Activated B cell treated with CpG ODN at 0.5 μM for 24 hours (primary cell): ENCODE results near the gene AMOTL1. TPM values are rescaled to one million over a fixed set of nuclear protein-coding genes. Genes with fewer than 3 reads are reported as not detected.

Source experiments
- ATAC-seq: fragments of 200-7000 bp; cut with Tn5 transposase; one replicate; pipeline ENCODE4 v1.10.0; 2021; ENCODE audit warnings: low read depth, mild to moderate bottlenecking, moderate library complexity
- CTCF ChIA-PET: fragments of 350-600 bp; sonication (Branson Sonifier 250); formaldehyde crosslinking; loops from one replicate; lab custom pipeline; 2021; ENCODE audit warnings: antibody characterized with exemption; lab: Charles Lee
- POLR2A ChIA-PET: fragments of 350-600 bp; sonication (Branson Sonifier 250); formaldehyde crosslinking; loops from one replicate; lab custom pipeline; 2021; ENCODE audit warnings: antibody characterized with exemption; lab: Charles Lee
- DNase-seq: peaks from one replicate; pipeline ENCODE4 v3.0.0; 2022
- H3K27ac Mint-ChIP-seq: one replicate; pipeline ENCODE4 v1.8.0; 2020; ENCODE audit warnings: mixed read lengths
- H3K27me3 Mint-ChIP-seq: one replicate; pipeline ENCODE4 v1.8.0; 2021; ENCODE audit warnings: mixed read lengths
- H3K36me3 Mint-ChIP-seq: one replicate; pipeline ENCODE4 v1.8.0; 2021; ENCODE audit warnings: low read depth, mixed read lengths
- H3K4me1 Mint-ChIP-seq: one replicate; pipeline ENCODE4 v1.8.0; 2021; ENCODE audit warnings: mixed read lengths
- H3K4me3 Mint-ChIP-seq: one replicate; pipeline ENCODE4 v1.8.0; 2020; ENCODE audit warnings: mild to moderate bottlenecking, mixed read lengths
- H3K9me3 Mint-ChIP-seq: one replicate; pipeline ENCODE4 v1.8.0; 2020; ENCODE audit warnings: mixed read lengths
- CTCF ChIP-seq: fragments of 200-600 bp; IDR thresholded peaks from one replicate; pipeline ENCODE4 v1.8.0; 2022; ENCODE audit warnings: antibody characterized with exemption, mild to moderate bottlenecking
- intact Hi-C: fragments of 100-400 bp; cut with micrococcal nuclease; formaldehyde crosslinking; loops from one replicate; pipeline ENCODE4 v1.15.1; 2024
- total RNA-seq: library from RNA; stranded (reverse); gene quantifications from 2 replicates; pipeline ENCODE4 v1.2.3, GENCODE V29; 2022

AMOTL1 gene
- total RNA-seq, 1 donor from 2014 or later = 1.0 TPM

- TF ChIP-seq CTCF = no peak
- CTCF ChIA-PET = no interaction called here
- H3K9me3 Mint-ChIP-seq = no peaks in the 10 kb centered on the region
Observed at GRCh38 chr11:94821439-94821838, 53.3 kb downstream of the AMOTL1 start.

DNA sequence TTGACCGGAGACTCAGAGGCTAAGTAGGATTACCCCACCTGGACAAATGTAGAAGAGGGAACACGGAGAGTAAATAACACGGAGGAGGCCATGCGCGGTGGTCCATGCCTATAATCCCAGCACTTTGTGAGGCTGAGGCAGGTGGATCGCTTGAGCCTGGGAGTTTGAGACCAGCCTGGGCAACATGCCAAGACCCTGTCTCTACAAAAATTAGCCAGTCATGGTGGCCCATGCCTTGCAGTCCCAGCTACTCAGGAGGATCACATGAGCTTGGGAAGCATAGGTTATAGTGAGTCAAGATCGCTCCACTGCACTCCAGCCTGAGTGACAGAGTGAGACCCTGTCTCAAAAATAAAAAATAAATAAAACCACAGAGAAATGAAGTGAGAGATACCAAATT, 53.9 kb downstream of the AMOTL1 start:
- Mint-ChIP-seq H3K4me3 (no peak overlapping the region), H3K27ac (no peak overlapping the region), H3K27me3 (no peaks in the 10 kb centered on the region), H3K4me1 (no peaks in the 10 kb centered on the region), H3K9me3 (no peaks in the 10 kb centered on the region), H3K36me3 (no peaks in the 10 kb centered on the region)
- TF ChIP-seq CTCF = no peak
- ATAC-seq = no peak
- DNase-seq = no peak
- CTCF ChIA-PET = no interaction called here
- POLR2A ChIA-PET = no interaction called here
- intact Hi-C loops = no loop called here

More at GRCh38 chr11:94821439-94821838, 53.3 kb downstream of the AMOTL1 start:
- Mint-ChIP-seq H3K27ac (no peak overlapping the region), H3K27me3 (no peaks in the 10 kb centered on the region), H3K4me3 (no peak overlapping the region), H3K4me1 (no peaks in the 10 kb centered on the region), H3K36me3 (no peaks in the 10 kb centered on the region)
- ATAC-seq (no peak), DNase-seq (no peak)
- POLR2A ChIA-PET = no interaction called here
- intact Hi-C loops = no loop called here

DNA sequence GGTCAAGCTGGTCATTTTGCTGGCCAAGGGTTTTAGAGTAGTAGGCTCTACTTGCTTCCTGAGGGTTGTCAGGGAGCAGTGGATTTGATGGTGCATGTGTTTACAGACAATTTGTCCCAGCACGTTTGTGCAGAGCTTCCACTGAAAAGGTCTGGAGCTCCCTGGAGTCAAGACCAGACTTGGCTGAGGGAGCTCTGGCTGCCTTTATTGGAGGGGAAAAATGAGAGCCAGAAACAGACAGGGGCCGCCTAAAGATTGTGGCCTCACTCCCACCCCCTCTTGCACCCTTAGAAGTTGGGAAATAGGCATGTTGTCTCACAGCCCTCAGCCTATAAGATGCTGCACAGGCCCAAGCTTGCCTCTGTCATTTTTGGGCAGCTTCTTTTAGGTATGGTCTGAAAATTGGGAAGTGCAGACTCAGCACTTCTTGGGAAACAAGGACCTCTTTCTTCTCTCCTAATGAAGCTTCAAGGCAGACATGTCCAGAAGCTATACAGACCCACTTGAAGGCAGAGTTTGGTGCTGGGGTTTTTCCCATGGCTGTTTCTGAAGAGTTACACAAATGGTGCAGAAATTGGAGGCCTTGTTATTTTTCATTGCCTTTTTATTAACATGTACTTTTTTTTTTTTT, 55.1 kb downstream of the AMOTL1 start:
- POLR2A ChIA-PET = no interaction called here
- H3K4me3 Mint-ChIP-seq = no peak overlapping the region
- CTCF ChIA-PET = no interaction called here
- H3K27me3 Mint-ChIP-seq = no peaks in the 10 kb centered on the region
- DNase-seq = no peak
- no peak for ATAC-seq
- no peaks in the 10 kb centered on the region for H3K9me3 Mint-ChIP-seq
- no peak for TF ChIP-seq CTCF
- H3K4me1 Mint-ChIP-seq = no peaks in the 10 kb centered on the region
- intact Hi-C loops = no loop called here
- H3K27ac Mint-ChIP-seq = no peak overlapping the region
- H3K36me3 Mint-ChIP-seq = no peaks in the 10 kb centered on the region

GRCh38 chr11:94825031-94825430, 56.9 kb downstream of the AMOTL1 start:
- DNase-seq (no peak), ATAC-seq (no peak)
- ChIA-PET CTCF (no interaction called here), POLR2A (no interaction called here)
- no peak overlapping the region for H3K4me3 Mint-ChIP-seq
- TF ChIP-seq CTCF = no peak
- intact Hi-C loops = no loop called here
- H3K36me3 Mint-ChIP-seq = no peaks in the 10 kb centered on the region
- no peak overlapping the region for H3K27ac Mint-ChIP-seq
- H3K4me1 Mint-ChIP-seq = no peaks in the 10 kb centered on the region
- no peaks in the 10 kb centered on the region for H3K27me3 Mint-ChIP-seq
- no peaks in the 10 kb centered on the region for H3K9me3 Mint-ChIP-seq

DNA sequence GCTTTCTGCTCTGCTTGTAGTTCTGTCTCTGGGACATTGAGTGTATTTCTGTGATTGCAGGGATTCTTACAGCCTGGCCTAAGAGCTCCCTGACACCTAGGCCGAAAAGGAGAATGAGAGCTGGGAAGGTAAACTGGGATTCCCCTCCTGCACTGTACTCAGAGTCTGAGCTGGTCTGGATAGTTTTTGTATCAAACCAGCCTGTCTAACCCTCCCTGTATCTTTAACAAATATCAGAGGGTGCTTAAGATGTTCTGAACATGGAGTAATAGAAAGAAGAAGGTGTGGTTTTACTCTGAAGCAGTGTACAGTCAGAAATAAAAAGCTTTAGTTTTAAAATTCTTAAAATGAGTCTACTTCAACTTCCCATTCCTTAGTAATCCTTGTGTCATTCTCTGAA, 57.3 kb downstream of the AMOTL1 start:
- no peak for DNase-seq
- intact Hi-C loops = no loop called here
- Mint-ChIP-seq H3K9me3 (no peaks in the 10 kb centered on the region), H3K27me3 (no peaks in the 10 kb centered on the region), H3K36me3 (no peaks in the 10 kb centered on the region), H3K4me1 (no peaks in the 10 kb centered on the region), H3K27ac (no peak overlapping the region), H3K4me3 (no peak overlapping the region)
- ChIA-PET CTCF (no interaction called here), POLR2A (no interaction called here)
- no peak for TF ChIP-seq CTCF
- no peak for ATAC-seq
